Kidney epithelial cell (primary cell): ENCODE measurements around the gene NIM1K. TPM values are rescaled to one million over a fixed set of nuclear protein-coding genes. Genes with fewer than 3 reads are reported as not detected.

Experiments used
- DNase-seq: peaks from one replicate; pipeline ENCODE4 v3.0.0-alpha.2; 2010; ENCODE audit warnings: low read depth
- H3K27me3 ChIP-seq: 2 replicates; pipeline ENCODE4 v1.6.0; 2011; ENCODE audit warnings: low read length; ENCODE audit not compliant: control insufficient read depth, insufficient read depth
- H3K36me3 ChIP-seq: 2 replicates; pipeline ENCODE4 v1.5.1; 2011; ENCODE audit warnings: low read length; ENCODE audit not compliant: control insufficient read depth, insufficient read depth
- H3K4me3 ChIP-seq: 2 replicates; pipeline ENCODE4 v1.5.1; 2011; ENCODE audit warnings: low read depth, mild to moderate bottlenecking, control low read depth, low read length
- CTCF ChIP-seq: IDR thresholded peaks from 2 replicates; pipeline ENCODE4 v1.5.1; 2011; ENCODE audit warnings: mild to moderate bottlenecking, moderate library complexity, low read length, control low read depth, inconsistent platforms; ENCODE audit not compliant: insufficient read depth, poor library complexity, severe bottlenecking
- total RNA-seq: library from RNA; depleted of rRNA; stranded (reverse); fragments of >200 nt; gene quantifications from 2 replicates; pipeline ENCODE4 v1.2.3, GENCODE V29; 2015

Gene NIM1K
- total RNA-seq, 1 donor from 2014 or later = 0.21 TPM

- no peak for TF ChIP-seq CTCF
- no peak for DNase-seq
- Histone ChIP-seq H3K27me3 (no peaks in the 10 kb centered on the region), H3K4me3 (no peak overlapping the region), H3K36me3 (no peaks in the 10 kb centered on the region)
Measured at GRCh38 chr5:43233946-43234345, 41.9 kb downstream of the NIM1K start.

GRCh38 chr5:43236653-43237355 is 44.8 kb downstream of the NIM1K start:
- no peak for DNase-seq
- H3K27me3 ChIP-seq = no peaks in the 10 kb centered on the region
- no peak for TF ChIP-seq CTCF
- no peak overlapping the region for H3K4me3 ChIP-seq
- no peaks in the 10 kb centered on the region for H3K36me3 ChIP-seq

- Histone ChIP-seq H3K36me3 (no peaks in the 10 kb centered on the region), H3K4me3 (no peak overlapping the region), H3K27me3 (no peaks in the 10 kb centered on the region)
- DNase-seq = no peak
- TF ChIP-seq CTCF = no peak
Measured at GRCh38 chr5:43242196-43242595, 50.2 kb downstream of the NIM1K start.

- no peak overlapping the region for H3K4me3 ChIP-seq
- no peak for TF ChIP-seq CTCF
Measured at GRCh38 chr5:43243270-43243669, 51.2 kb downstream of the NIM1K start.

GRCh38 chr5:43244823-43245565 is 53.0 kb downstream of the NIM1K start:
- no peak for DNase-seq
- Histone ChIP-seq H3K36me3 (no peaks in the 10 kb centered on the region), H3K27me3 (no peaks in the 10 kb centered on the region), H3K4me3 (no peak overlapping the region)
- no peak for TF ChIP-seq CTCF

More at GRCh38 chr5:43243270-43243669, 51.2 kb downstream of the NIM1K start:
- H3K27me3 ChIP-seq = no peaks in the 10 kb centered on the region
- no peaks in the 10 kb centered on the region for H3K36me3 ChIP-seq
- DNase-seq = no peak
